GM18508 (cell line): ENCODE measurements around the gene ANP32D.
A peak's percentile ranks its signal among the peaks of the same experiment; 100 is the strongest.
"Not testable (repeated sequence)": the region's sequence is repeated elsewhere in the genome, so short reads cannot be mapped to it uniquely, and the experiment has no call there.

ENCODE experiments used
- ATAC-seq: cut with Tn5 transposase; IDR thresholded peaks from one replicate; pipeline ENCODE4 v1.9.1; 2021; ENCODE audit warnings: moderate number of reproducible peaks; ENCODE audit not compliant: insufficient read depth, unreplicated experiment

ANP32D gene

GRCh38 chr12:48489456-48489855 lies 17.1 kb downstream of the ANP32D start:
- ATAC-seq: not testable (repeated sequence)

GRCh38 chr12:48500281-48500680 lies 27.9 kb downstream of the ANP32D start:
- not testable (repeated sequence) for ATAC-seq

GRCh38 chr12:48506836-48507235 lies 34.5 kb downstream of the ANP32D start:
- ATAC-seq: not testable (repeated sequence)

GRCh38 chr12:48508987-48509386 lies 36.6 kb downstream of the ANP32D start:
- no peak for ATAC-seq

GRCh38 chr12:48510111-48510510 lies 37.8 kb downstream of the ANP32D start:
- ATAC-seq: no peak

GRCh38 chr12:48512855-48513254 lies 40.5 kb downstream of the ANP32D start:
- ATAC-seq: peak; percentile 86

- ATAC-seq: no peak
These were observed 42.4 kb downstream of the ANP32D start for GRCh38 chr12:48514728-48515127.

GRCh38 chr12:48520381-48520780 lies 48.0 kb downstream of the ANP32D start:
- not testable (repeated sequence) for ATAC-seq
